WERI-Rb-1 (cell line): ENCODE results near the gene SFXN1.
A peak's percentile ranks its signal among the peaks of the same experiment; 100 is the strongest.

ENCODE experiments used
- DNase-seq: peaks from one replicate; pipeline ENCODE4 v3.0.0-alpha.2; 2020
- H3K27ac ChIP-seq: fragments of 250-450 bp; sonication (Bioruptor Pico); 2 replicates; pipeline ENCODE4 v1.5.1; 2020; ENCODE audit warnings: mild to moderate bottlenecking, moderate library complexity
- H3K27me3 ChIP-seq: fragments of 250-450 bp; sonication (Bioruptor Pico); 2 replicates; pipeline ENCODE4 v1.5.1; 2021; ENCODE audit warnings: mild to moderate bottlenecking, low read depth, moderate library complexity; ENCODE audit not compliant: insufficient read depth, severe bottlenecking
- H3K36me3 ChIP-seq: fragments of 250-450 bp; sonication (Bioruptor Pico); 2 replicates; pipeline ENCODE4 v1.5.1; 2020; ENCODE audit warnings: mild to moderate bottlenecking, moderate library complexity
- H3K4me3 ChIP-seq: 2 replicates; pipeline ENCODE4 v1.5.1; 2011; ENCODE audit warnings: low read depth, mild to moderate bottlenecking, control low read depth, low read length
- H3K9me3 ChIP-seq: fragments of 250-450 bp; sonication (Bioruptor Pico); 2 replicates; pipeline ENCODE4 v1.5.1; 2021; ENCODE audit warnings: mild to moderate bottlenecking, moderate library complexity; ENCODE audit not compliant: severe bottlenecking
- TF ChIP-seq, protein P1 (sequence below): IDR thresholded peaks from 2 replicates; pipeline ENCODE4 v1.5.1; 2011; ENCODE audit warnings: low read depth, mild to moderate bottlenecking, control low read depth, inconsistent platforms, low read length

The SFXN1 gene

DNA sequence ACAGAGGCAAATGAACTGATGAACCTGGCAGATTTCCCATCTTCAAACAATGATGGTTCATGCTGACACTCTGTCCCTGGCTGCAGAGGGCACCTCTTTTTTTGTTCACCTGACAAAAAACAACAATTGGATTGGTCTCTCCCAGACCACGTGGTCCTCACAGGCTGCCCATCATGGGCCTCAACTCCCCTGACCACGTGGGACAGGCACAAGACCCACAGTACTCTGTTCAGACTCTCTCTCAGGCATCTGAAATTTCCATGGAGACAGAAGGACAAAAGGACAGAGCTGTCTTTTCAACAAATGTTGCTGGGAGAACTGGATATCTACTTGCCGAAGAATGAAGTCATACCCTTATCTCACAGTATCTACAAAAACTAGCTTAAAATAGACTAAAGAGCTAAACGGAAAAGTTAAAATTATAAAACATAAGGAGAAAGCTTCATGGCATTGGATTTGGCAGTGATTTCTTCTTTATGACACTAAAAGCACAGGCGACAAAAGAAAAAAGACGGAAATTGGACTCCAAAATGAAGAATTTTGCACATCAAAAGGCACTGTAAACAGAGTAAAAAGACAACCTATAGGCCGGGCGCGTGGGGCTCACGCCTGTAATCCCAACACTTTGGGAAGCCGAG lies 22.1 kb upstream of the SFXN1 start:
- Histone ChIP-seq H3K9me3 (no peaks in the 10 kb centered on the region), H3K27me3 (peaks cover 86% of the 10 kb centered on the region), H3K36me3 (no peaks in the 10 kb centered on the region), H3K4me3 (no peak overlapping the region), H3K27ac (no peak overlapping the region)
- no peak for DNase-seq
- TF ChIP-seq, protein P1, sequence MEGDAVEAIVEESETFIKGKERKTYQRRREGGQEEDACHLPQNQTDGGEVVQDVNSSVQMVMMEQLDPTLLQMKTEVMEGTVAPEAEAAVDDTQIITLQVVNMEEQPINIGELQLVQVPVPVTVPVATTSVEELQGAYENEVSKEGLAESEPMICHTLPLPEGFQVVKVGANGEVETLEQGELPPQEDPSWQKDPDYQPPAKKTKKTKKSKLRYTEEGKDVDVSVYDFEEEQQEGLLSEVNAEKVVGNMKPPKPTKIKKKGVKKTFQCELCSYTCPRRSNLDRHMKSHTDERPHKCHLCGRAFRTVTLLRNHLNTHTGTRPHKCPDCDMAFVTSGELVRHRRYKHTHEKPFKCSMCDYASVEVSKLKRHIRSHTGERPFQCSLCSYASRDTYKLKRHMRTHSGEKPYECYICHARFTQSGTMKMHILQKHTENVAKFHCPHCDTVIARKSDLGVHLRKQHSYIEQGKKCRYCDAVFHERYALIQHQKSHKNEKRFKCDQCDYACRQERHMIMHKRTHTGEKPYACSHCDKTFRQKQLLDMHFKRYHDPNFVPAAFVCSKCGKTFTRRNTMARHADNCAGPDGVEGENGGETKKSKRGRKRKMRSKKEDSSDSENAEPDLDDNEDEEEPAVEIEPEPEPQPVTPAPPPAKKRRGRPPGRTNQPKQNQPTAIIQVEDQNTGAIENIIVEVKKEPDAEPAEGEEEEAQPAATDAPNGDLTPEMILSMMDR: no peak

DNA sequence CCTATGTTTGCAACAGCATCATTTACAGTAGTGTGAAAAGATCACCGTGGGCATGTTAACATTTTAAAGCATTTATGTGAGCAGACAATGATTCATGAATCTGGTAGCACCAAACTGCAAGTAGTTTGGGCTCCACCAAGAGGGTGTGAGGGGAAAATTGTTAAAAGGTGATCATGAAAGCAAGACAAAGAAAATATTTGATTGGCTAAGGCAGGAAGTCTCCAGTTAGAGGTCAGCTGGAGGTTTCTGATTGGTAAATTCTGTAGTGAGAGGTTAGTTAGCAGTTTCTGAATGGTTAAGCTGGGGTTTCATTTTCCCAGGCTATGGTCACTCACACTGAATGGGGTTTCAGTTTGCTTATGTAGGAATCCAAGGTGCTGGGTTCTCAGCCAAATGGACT lies 20.9 kb upstream of the SFXN1 start:
- no peak for DNase-seq
- Histone ChIP-seq H3K9me3 (no peaks in the 10 kb centered on the region), H3K4me3 (no peak overlapping the region), H3K27ac (no peak overlapping the region), H3K36me3 (no peaks in the 10 kb centered on the region), H3K27me3 (peaks cover 73% of the 10 kb centered on the region)
- TF ChIP-seq, protein P1: no peak

DNA sequence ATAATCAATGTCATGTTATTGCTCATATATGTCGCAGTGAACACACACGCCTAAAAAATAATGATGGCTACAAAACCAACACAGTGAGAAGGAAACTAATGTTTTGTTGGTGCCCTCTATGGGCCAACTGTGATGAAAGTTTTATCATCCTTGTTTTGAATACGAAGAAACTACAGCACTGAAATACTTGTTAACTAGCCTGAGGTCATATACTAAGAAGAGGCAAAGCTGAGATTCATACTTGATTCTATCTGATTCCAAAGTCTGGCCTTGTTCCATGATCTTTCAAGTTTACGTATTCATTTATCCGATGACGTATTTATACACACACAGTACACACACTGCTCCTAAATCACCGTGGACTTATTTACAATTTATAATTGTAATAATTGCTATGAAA lies 18.2 kb upstream of the SFXN1 start:
- TF ChIP-seq, protein P1: peak; percentile 43
- DNase-seq: no peak
- Histone ChIP-seq H3K9me3 (no peaks in the 10 kb centered on the region), H3K4me3 (no peak overlapping the region), H3K36me3 (no peaks in the 10 kb centered on the region), H3K27ac (no peak overlapping the region), H3K27me3 (peaks cover 49% of the 10 kb centered on the region)

DNA sequence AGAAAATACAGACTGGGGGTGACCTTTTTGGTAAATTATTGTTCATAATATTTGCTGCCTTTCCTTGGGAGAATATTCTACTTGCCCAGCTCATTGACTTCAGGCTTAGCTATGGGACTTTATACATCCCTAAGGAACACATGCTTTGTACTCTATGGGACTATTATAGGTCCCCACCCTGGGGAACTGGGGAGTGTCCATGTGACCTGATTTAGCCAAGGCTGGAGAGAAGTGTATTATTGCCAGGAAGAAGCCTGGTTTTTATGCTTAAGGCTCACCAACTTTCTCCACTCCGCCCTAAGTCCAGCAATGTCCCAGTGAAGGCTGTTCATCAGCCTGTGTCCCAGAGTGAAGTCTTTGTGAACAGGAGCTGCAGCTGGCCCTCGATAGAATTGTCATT lies 17.8 kb upstream of the SFXN1 start:
- TF ChIP-seq, protein P1: no peak
- H3K36me3 ChIP-seq: no peaks in the 10 kb centered on the region
- no peak overlapping the region for H3K27ac ChIP-seq
- peaks cover 44% of the 10 kb centered on the region for H3K27me3 ChIP-seq
- H3K4me3 ChIP-seq: no peak overlapping the region
- no peaks in the 10 kb centered on the region for H3K9me3 ChIP-seq
- no peak for DNase-seq

DNA sequence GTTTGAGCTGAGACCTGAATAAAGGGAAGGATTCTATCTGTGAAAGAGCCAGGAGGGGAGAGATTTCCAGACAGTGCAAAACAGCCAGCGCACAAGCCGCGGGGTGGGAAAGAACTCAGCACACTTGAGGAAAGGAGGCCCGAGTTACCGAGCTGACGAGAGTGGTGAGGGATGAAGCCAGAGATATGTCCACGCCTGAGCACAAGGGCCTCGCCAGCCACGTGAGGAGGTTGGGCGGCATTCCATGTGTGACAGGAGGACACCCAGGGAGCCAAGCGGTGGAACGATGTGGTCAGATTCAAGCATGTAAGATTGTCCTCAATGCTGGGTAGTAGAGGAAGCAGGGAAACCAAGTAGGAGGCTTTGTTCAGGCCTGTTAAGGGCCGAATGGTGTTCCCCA lies 17.0 kb upstream of the SFXN1 start:
- Histone ChIP-seq H3K36me3 (no peaks in the 10 kb centered on the region), H3K27ac (no peak overlapping the region), H3K9me3 (no peaks in the 10 kb centered on the region), H3K4me3 (no peak overlapping the region), H3K27me3 (peaks cover 36% of the 10 kb centered on the region)
- no peak for DNase-seq
- TF ChIP-seq, protein P1: no peak

DNA sequence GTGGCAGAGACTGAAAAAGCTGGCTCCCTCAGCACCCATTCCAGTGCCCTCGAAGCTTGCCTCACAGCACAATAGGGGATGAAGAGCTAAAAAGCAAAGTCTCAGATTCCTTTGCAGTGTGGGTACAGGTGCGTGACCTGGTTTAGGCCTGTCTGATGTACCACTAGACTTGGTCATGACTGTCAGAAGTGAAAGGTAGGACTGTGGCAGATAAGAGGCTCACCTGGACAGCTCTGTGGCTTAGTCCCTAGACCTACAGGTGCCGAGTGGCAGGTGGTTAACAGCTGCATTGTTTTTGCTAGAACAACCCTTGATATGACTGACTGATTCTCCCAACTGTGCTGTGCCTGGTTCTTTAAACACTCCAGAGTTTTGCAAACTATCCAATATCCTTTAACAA lies 14.7 kb upstream of the SFXN1 start:
- TF ChIP-seq, protein P1: no peak
- Histone ChIP-seq H3K9me3 (no peaks in the 10 kb centered on the region), H3K36me3 (no peaks in the 10 kb centered on the region), H3K4me3 (no peak overlapping the region), H3K27me3 (peaks cover 16% of the 10 kb centered on the region), H3K27ac (no peak overlapping the region)
- no peak for DNase-seq
